Uterus (tissue), 2 donors: ENCODE measurements around the gene KLHL7.

Source experiments
- POLR2A ChIP-seq, 2 donors: fragments of 450-650 bp; IDR thresholded peaks; one replicate each; pipeline ENCODE4 v1.6.1; 2016; ENCODE audit warnings: antibody characterized with exemption in 2 of 2, mild to moderate bottlenecking in 1 of 2, moderate library complexity in 1 of 2
- TF ChIP-seq, protein P1 (sequence below), 4 experiments: fragments of 200-600 bp in 2 of 4; fragments of 450-650 bp in 2 of 4; sonication (generic) in 2 of 4; IDR thresholded peaks; one replicate each; pipeline ENCODE4 v1.5.1; 2016 to 2019; ENCODE audit warnings: antibody characterized with exemption in 4 of 4, mild to moderate bottlenecking in 2 of 4, moderate library complexity in 1 of 4

DNA sequence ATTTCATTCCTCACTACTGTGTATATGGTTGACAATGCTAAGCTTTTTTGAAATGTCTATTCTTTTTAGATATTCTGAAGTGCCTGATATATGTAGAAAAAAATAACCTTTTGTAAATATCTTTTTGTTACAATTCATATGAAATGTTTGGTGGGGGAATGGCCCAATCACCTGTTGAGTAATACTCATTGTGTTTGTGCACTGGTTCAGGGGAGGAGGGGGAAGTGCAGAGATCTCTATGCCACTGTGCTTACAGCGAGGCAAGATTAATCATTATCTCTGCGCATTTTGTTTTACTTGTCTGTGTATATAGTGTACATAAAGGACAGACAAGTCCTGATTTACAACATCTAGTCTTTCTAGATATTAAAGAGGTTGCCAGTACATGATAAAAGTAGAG, 101.4 kb downstream of the KLHL7 start:
- TF ChIP-seq, protein P1, sequence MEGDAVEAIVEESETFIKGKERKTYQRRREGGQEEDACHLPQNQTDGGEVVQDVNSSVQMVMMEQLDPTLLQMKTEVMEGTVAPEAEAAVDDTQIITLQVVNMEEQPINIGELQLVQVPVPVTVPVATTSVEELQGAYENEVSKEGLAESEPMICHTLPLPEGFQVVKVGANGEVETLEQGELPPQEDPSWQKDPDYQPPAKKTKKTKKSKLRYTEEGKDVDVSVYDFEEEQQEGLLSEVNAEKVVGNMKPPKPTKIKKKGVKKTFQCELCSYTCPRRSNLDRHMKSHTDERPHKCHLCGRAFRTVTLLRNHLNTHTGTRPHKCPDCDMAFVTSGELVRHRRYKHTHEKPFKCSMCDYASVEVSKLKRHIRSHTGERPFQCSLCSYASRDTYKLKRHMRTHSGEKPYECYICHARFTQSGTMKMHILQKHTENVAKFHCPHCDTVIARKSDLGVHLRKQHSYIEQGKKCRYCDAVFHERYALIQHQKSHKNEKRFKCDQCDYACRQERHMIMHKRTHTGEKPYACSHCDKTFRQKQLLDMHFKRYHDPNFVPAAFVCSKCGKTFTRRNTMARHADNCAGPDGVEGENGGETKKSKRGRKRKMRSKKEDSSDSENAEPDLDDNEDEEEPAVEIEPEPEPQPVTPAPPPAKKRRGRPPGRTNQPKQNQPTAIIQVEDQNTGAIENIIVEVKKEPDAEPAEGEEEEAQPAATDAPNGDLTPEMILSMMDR (IDR thresholded peaks at IDR 0.05), result no peak
- TF ChIP-seq POLR2A (IDR thresholded peaks at IDR 0.05), result no peak
